Activated CD4-positive, alpha-beta memory T cell treated with anti-CD3 and anti-CD28 coated beads, Interleukin-2, amount 10 ng/mL, durations not matched to agents 7 days and 5 days (primary cell): Measurements from ENCODE around the gene ENPP1. TPM values are rescaled to one million over a fixed set of nuclear protein-coding genes. Genes with fewer than 3 reads are reported as not detected.
A peak's percentile ranks its signal among the peaks of the same experiment; 100 is the strongest.
"Not testable (repeated sequence)": the region's sequence is repeated elsewhere in the genome, so short reads cannot be mapped to it uniquely, and the experiment has no call there.

Source experiments
- CTCF ChIA-PET: fragments of 350-600 bp; sonication (Branson Sonifier 250); formaldehyde crosslinking; loops from one replicate; lab custom pipeline; 2021; ENCODE audit warnings: antibody characterized with exemption, inconsistent platforms; lab: Charles Lee
- POLR2A ChIA-PET: fragments of 350-600 bp; sonication (Branson Sonifier 250); formaldehyde crosslinking; loops from one replicate; lab custom pipeline; 2021; ENCODE audit warnings: antibody characterized with exemption; lab: Charles Lee
- DNase-seq: peaks from one replicate; pipeline ENCODE4 v3.0.0-alpha.2; 2020
- H3K27ac Mint-ChIP-seq: one replicate; pipeline ENCODE4 v1.8.0; 2021; ENCODE audit warnings: mild to moderate bottlenecking, mixed read lengths
- H3K27me3 Mint-ChIP-seq: one replicate; pipeline ENCODE4 v1.8.0; 2021; ENCODE audit warnings: mixed read lengths
- H3K36me3 Mint-ChIP-seq: one replicate; pipeline ENCODE4 v1.8.0; 2021; ENCODE audit warnings: low read depth, mixed read lengths
- H3K4me1 Mint-ChIP-seq: one replicate; pipeline ENCODE4 v1.8.0; 2021; ENCODE audit warnings: mixed read lengths
- H3K4me3 Mint-ChIP-seq: one replicate; pipeline ENCODE4 v1.8.0; 2021; ENCODE audit warnings: mild to moderate bottlenecking, mixed read lengths
- H3K9me3 Mint-ChIP-seq: one replicate; pipeline ENCODE4 v1.8.0; 2021; ENCODE audit warnings: mixed read lengths
- total RNA-seq, 2 experiments: library from RNA; stranded (reverse); gene quantifications; one replicate each; pipeline ENCODE4 v1.2.3, GENCODE V29; 2021

The ENPP1 gene
- total RNA-seq, 2 experiments from 2014 or later: 0.48 to 0.53 TPM

GRCh38 chr6:131903734-131904133 is 95.9 kb downstream of the ENPP1 start:
- POLR2A ChIA-PET, H3K36me3 Mint-ChIP-seq, H3K9me3 Mint-ChIP-seq, DNase-seq, H3K27ac Mint-ChIP-seq, H3K4me3 Mint-ChIP-seq, H3K4me1 Mint-ChIP-seq, CTCF ChIA-PET: not testable (repeated sequence)
- peaks cover 36% of the 10 kb centered on the region for H3K27me3 Mint-ChIP-seq

GRCh38 chr6:131908787-131909186 is 101.0 kb downstream of the ENPP1 start:
- H3K27me3 Mint-ChIP-seq: peaks cover 35% of the 10 kb centered on the region
- CTCF ChIA-PET: interaction anchor here (1.7 kb wide), 1 partner anchor 213 kb away, joined by 10 read pairs; no protein-coding TSS in a partner anchor
- H3K9me3 Mint-ChIP-seq, H3K27ac Mint-ChIP-seq, DNase-seq, H3K4me3 Mint-ChIP-seq, H3K36me3 Mint-ChIP-seq, POLR2A ChIA-PET: not testable (repeated sequence)
- peaks cover 13% of the 10 kb centered on the region for H3K4me1 Mint-ChIP-seq

GRCh38 chr6:131909408-131910218 is 101.8 kb downstream of the ENPP1 start:
- Mint-ChIP-seq H3K27ac (no peak overlapping the region), H3K27me3 (peaks cover 39% of the 10 kb centered on the region), H3K4me1 (peaks cover 13% of the 10 kb centered on the region), H3K36me3 (no peaks in the 10 kb centered on the region), H3K9me3 (no peaks in the 10 kb centered on the region), H3K4me3 (no peak overlapping the region)
- CTCF ChIA-PET: interaction anchor here (0.9 to 2.0 kb wide), 11 partner anchors 13 to 710 kb away, joined by 3 to 17 read pairs (median 4); no protein-coding TSS in a partner anchor
- POLR2A ChIA-PET: no interaction called here
- peak; percentile 77 for DNase-seq

GRCh38 chr6:131910219-131910589 is 102.4 kb downstream of the ENPP1 start:
- no peak for DNase-seq
- no peaks in the 10 kb centered on the region for H3K36me3 Mint-ChIP-seq
- peaks cover 43% of the 10 kb centered on the region for H3K27me3 Mint-ChIP-seq
- no peaks in the 10 kb centered on the region for H3K9me3 Mint-ChIP-seq
- no peak overlapping the region for H3K27ac Mint-ChIP-seq
- CTCF ChIA-PET: interaction anchor here (0.9 to 2.0 kb wide), 11 partner anchors 13 to 711 kb away, joined by 3 to 17 read pairs (median 4); no protein-coding TSS in a partner anchor
- no peak overlapping the region for H3K4me3 Mint-ChIP-seq
- POLR2A ChIA-PET: no interaction called here
- H3K4me1 Mint-ChIP-seq: peaks cover 13% of the 10 kb centered on the region

- DNase-seq: no peak
- Mint-ChIP-seq H3K27ac (no peak overlapping the region), H3K9me3 (no peaks in the 10 kb centered on the region), H3K4me3 (no peak overlapping the region), H3K4me1 (peaks cover 13% of the 10 kb centered on the region), H3K27me3 (peaks cover 44% of the 10 kb centered on the region), H3K36me3 (no peaks in the 10 kb centered on the region)
- CTCF ChIA-PET: interaction anchor here (0.7 to 2.0 kb wide), 6 partner anchors 14 to 307 kb away, joined by 3 to 6 read pairs (median 4); no protein-coding TSS in a partner anchor
- POLR2A ChIA-PET: no interaction called here
These were observed 103.1 kb downstream of the ENPP1 start for GRCh38 chr6:131910956-131911355.

- POLR2A ChIA-PET: no interaction called here
- H3K9me3 Mint-ChIP-seq: no peaks in the 10 kb centered on the region
- no peak for DNase-seq
- peaks cover 20% of the 10 kb centered on the region for H3K4me1 Mint-ChIP-seq
- no peak overlapping the region for H3K27ac Mint-ChIP-seq
- H3K27me3 Mint-ChIP-seq: peaks cover 48% of the 10 kb centered on the region
- CTCF ChIA-PET: interaction anchor here (1.2 to 1.3 kb wide), 2 partner anchors 11 to 217 kb away, joined by 3 to 4 read pairs; no protein-coding TSS in a partner anchor
- no peak overlapping the region for H3K4me3 Mint-ChIP-seq
- H3K36me3 Mint-ChIP-seq: no peaks in the 10 kb centered on the region
These were observed 104.1 kb downstream of the ENPP1 start for GRCh38 chr6:131911951-131912350.

- POLR2A ChIA-PET: no interaction called here
- Mint-ChIP-seq H3K4me1 (peaks cover 30% of the 10 kb centered on the region), H3K4me3 (no peak overlapping the region), H3K27ac (no peak overlapping the region), H3K27me3 (peaks cover 51% of the 10 kb centered on the region), H3K36me3 (no peaks in the 10 kb centered on the region), H3K9me3 (no peaks in the 10 kb centered on the region)
- CTCF ChIA-PET: interaction anchor here (0.9 to 3.0 kb wide), 8 partner anchors 9 to 365 kb away, joined by 3 to 15 read pairs (median 7); no protein-coding TSS in a partner anchor
- no peak for DNase-seq
These were observed 106.4 kb downstream of the ENPP1 start for GRCh38 chr6:131914234-131914633.

GRCh38 chr6:131914967-131915751 is 107.3 kb downstream of the ENPP1 start:
- peak; percentile 59 for DNase-seq
- ChIA-PET POLR2A (no interaction called here), CTCF (interaction anchor here (0.9 to 3.0 kb wide), 12 partner anchors 8 to 569 kb away, joined by 3 to 15 read pairs (median 5); no protein-coding TSS in a partner anchor)
- H3K4me1 Mint-ChIP-seq: peaks cover 22% of the 10 kb centered on the region
- peaks cover 56% of the 10 kb centered on the region for H3K27me3 Mint-ChIP-seq
- no peaks in the 10 kb centered on the region for H3K9me3 Mint-ChIP-seq
- H3K4me3 Mint-ChIP-seq: no peak overlapping the region
- H3K36me3 Mint-ChIP-seq: no peaks in the 10 kb centered on the region
- H3K27ac Mint-ChIP-seq: no peak overlapping the region

GRCh38 chr6:131916091-131916796 is 108.4 kb downstream of the ENPP1 start:
- peaks cover 51% of the 10 kb centered on the region for H3K27me3 Mint-ChIP-seq
- POLR2A ChIA-PET, H3K9me3 Mint-ChIP-seq, H3K27ac Mint-ChIP-seq, H3K36me3 Mint-ChIP-seq, H3K4me3 Mint-ChIP-seq, DNase-seq: not testable (repeated sequence)
- CTCF ChIA-PET: interaction anchor here (1.7 to 3.0 kb wide), 5 partner anchors 7 to 363 kb away, joined by 9 to 15 read pairs (median 12); no protein-coding TSS in a partner anchor
- H3K4me1 Mint-ChIP-seq: peaks cover 22% of the 10 kb centered on the region

- no peaks in the 10 kb centered on the region for H3K9me3 Mint-ChIP-seq
- H3K36me3 Mint-ChIP-seq: no peaks in the 10 kb centered on the region
- H3K4me3 Mint-ChIP-seq: no peak overlapping the region
- ChIA-PET POLR2A (no interaction called here), CTCF (no interaction called here)
- no peak overlapping the region for H3K27ac Mint-ChIP-seq
- no peak for DNase-seq
- H3K27me3 Mint-ChIP-seq: peaks cover 48% of the 10 kb centered on the region
- H3K4me1 Mint-ChIP-seq: peaks cover 21% of the 10 kb centered on the region
These were observed 109.0 kb downstream of the ENPP1 start for GRCh38 chr6:131916847-131917246.

GRCh38 chr6:131917318-131917717 is 109.5 kb downstream of the ENPP1 start:
- CTCF ChIA-PET: interaction anchor here (1.3 kb wide), 2 partner anchors 10 to 222 kb away, joined by 4 read pairs; no protein-coding TSS in a partner anchor
- H3K9me3 Mint-ChIP-seq: no peaks in the 10 kb centered on the region
- H3K27ac Mint-ChIP-seq: no peak overlapping the region

More at GRCh38 chr6:131917318-131917717, 109.5 kb downstream of the ENPP1 start:
- POLR2A ChIA-PET: no interaction called here
- Mint-ChIP-seq H3K4me3 (no peak overlapping the region), H3K4me1 (peaks cover 18% of the 10 kb centered on the region), H3K36me3 (no peaks in the 10 kb centered on the region), H3K27me3 (peaks cover 47% of the 10 kb centered on the region)
- no peak for DNase-seq
